Motor neuron (in vitro differentiated cells): ENCODE measurements around the gene KIAA0319L. TPM values are rescaled to one million over a fixed set of nuclear protein-coding genes. Genes with fewer than 3 reads are reported as not detected.

Experiments used
- ATAC-seq, 8 experiments: fragments of 200-7000 bp; cut with Tn5 transposase; replicated peaks in 6 of 8; 2 replicates each; pipeline ENCODE4 v1.8.0; 2021; ENCODE audit warnings: mild to moderate bottlenecking in 8 of 8, moderate library complexity in 8 of 8
- H3K27ac ChIP-seq, 2 donors: fragments of 250-450 bp; sonication (Bioruptor Pico); 2 replicates each; pipeline ENCODE4 v1.9.0; 2021; ENCODE audit warnings: antibody characterized with exemption in 2 of 2, mild to moderate bottlenecking in 2 of 2, moderate library complexity in 1 of 2
- H3K4me1 ChIP-seq, 2 donors: fragments of 250-450 bp; sonication (Bioruptor Pico); replicated peaks in 1 of 2; 2 replicates each; pipeline ENCODE4 v1.6.1; 2021; ENCODE audit warnings: antibody characterized with exemption in 2 of 2, mild to moderate bottlenecking in 2 of 2, moderate library complexity in 1 of 2
- H3K4me3 ChIP-seq, 5 donors: fragments of 250-450 bp; sonication (Bioruptor Pico); 2 replicates each; pipeline ENCODE4 v1.9.0; 2021; ENCODE audit warnings: antibody characterized with exemption in 5 of 5, mild to moderate bottlenecking in 5 of 5, moderate library complexity in 4 of 5
- WGBS, 10 experiments: fragments of 450-650 bp; shearing (Covaris generic); methylation state at CpG; one replicate each; pipeline ENCODE4 v1.0.0; 2022; 5-methylcytosine and 5-hydroxymethylcytosine counted together
- in situ Hi-C, 9 experiments: fragments of 400-800 bp; cut with MboI; loops; one replicate each; pipeline ENCODE4 v1.15.0; 2021; ENCODE audit warnings: low sequenced_read_pairs in 9 of 9, low pct_unique_long_range_greater_than_20kb in 2 of 9; ENCODE audit not compliant: unreplicated experiment in 9 of 9
- total RNA-seq, 8 experiments: library from RNA; unstranded; fragments of 300-600 nt; gene quantifications; 2 replicates each; pipeline versions ENCODE4 v1.2.3 to v1.2.4, GENCODE V29; 2022

Gene KIAA0319L
- total RNA-seq = 10 to 100 TPM; 48.2 to 71.6 (median 58.0) TPM

GRCh38 chr1:35557118-35557610 lies at the start of gene KIAA0319L:
Gene KIAA0319L (minus strand): TSS chr1:35557403. CDS start chr1:35554491, 2,912 bp downstream.
- in situ Hi-C loops = loop anchor here in 2 of 9 experiments (25.0 kb wide), 1 partner anchor 155 kb away; the partner anchor contains the start of gene C1orf216 (in 2 of the 2)
- 2% methylated on average over 7 of the region's 39 CpGs; no CpG with 5 or more reads in 9 of the 10 experiments for WGBS, 10 experiments
- peak; percentile 81 to 91 (median 85) for ATAC-seq
- peaks cover 27 to 30% of the 10 kb centered on the region in 2 donors for H3K4me1 ChIP-seq
- peak within 1 kb of the TSS; percentile 68 to 93 (median 86) for H3K4me3 ChIP-seq
- H3K27ac ChIP-seq = peak within 1 kb of the TSS; percentile 98 to 99

- no peak for ATAC-seq
- in situ Hi-C loops = no loop called here
- WGBS, 10 experiments = 11 to 100% (median 75%) methylated on average over 1 to 4 of the region's 4 CpGs; no CpG with 5 or more reads in 1 of the 10 experiments
- peaks cover 0 to 5% of the 10 kb centered on the region in 2 donors for H3K4me1 ChIP-seq
- no peak overlapping the region for H3K27ac ChIP-seq
- H3K4me3 ChIP-seq = no peak overlapping the region
These were observed 48.6 kb upstream of the KIAA0319L start for GRCh38 chr1:35605867-35606182.

GRCh38 chr1:35605071-35605866 lies 48.1 kb upstream of the KIAA0319L start:
- no peak overlapping the region for H3K4me3 ChIP-seq
- H3K4me1 ChIP-seq = peaks cover 0 to 5% of the 10 kb centered on the region in 2 donors
- in situ Hi-C loops = no loop called here
- no peak overlapping the region for H3K27ac ChIP-seq
- no peak for ATAC-seq
- WGBS, 10 experiments = 50 to 93% (median 71%) methylated on average over 1 to 6 of the region's 6 CpGs

GRCh38 chr1:35603941-35604340 lies 46.7 kb upstream of the KIAA0319L start:
- ATAC-seq = no peak
- WGBS, 10 experiments = 82 to 100% (median 93%) methylated on average over 1 to 4 of the region's 4 CpGs
- in situ Hi-C loops = no loop called here
- Histone ChIP-seq H3K4me3 (no peak overlapping the region), H3K4me1 (peaks cover 0 to 5% of the 10 kb centered on the region in 2 donors), H3K27ac (no peak overlapping the region)

DNA sequence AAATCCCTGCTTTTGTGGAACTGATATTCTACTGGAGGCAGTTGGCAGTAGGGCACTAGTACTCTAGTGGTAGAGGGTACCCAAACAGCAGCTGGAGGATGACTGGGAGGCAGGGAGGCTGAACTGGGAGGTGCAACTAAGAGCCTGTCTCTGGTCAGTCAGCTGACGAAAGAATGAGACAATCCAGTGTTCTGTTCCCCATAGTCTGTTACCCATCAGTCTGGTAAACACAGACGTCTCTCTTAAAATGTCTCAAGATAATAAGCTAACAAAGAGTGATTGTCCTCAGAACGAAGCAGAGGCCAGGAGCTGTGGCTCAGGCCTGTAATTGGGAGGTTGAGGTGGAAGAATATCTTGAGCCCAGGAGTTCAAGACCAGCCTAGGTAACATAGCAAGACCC lies 46.3 kb upstream of the KIAA0319L start:
- no peak for ATAC-seq
- no peak overlapping the region for H3K4me3 ChIP-seq
- peaks cover 0 to 5% of the 10 kb centered on the region in 2 donors for H3K4me1 ChIP-seq
- 80 to 100% (median 93%) methylated on average over 1 to 3 of the region's 3 CpGs; no CpG with 5 or more reads in 4 of the 10 experiments for WGBS, 10 experiments
- no peak overlapping the region for H3K27ac ChIP-seq
- in situ Hi-C loops = no loop called here

- H3K4me3 ChIP-seq = no peak overlapping the region
- peak in 1 of 8 experiments; percentile 39 for ATAC-seq
- H3K4me1 ChIP-seq = peaks cover 0 to 4% of the 10 kb centered on the region in 2 donors
- in situ Hi-C loops = no loop called here
- WGBS, 10 experiments = 79 to 100% (median 91%) methylated on average over 1 to 3 of the region's 3 CpGs; no CpG with 5 or more reads in 2 of the 10 experiments
- no peak overlapping the region for H3K27ac ChIP-seq
These were observed 43.4 kb upstream of the KIAA0319L start for GRCh38 chr1:35600593-35600992.

GRCh38 chr1:35599411-35599810 lies 42.2 kb upstream of the KIAA0319L start:
- Histone ChIP-seq H3K4me1 (no peaks in the 10 kb centered on the region), H3K4me3 (no peak overlapping the region), H3K27ac (no peak overlapping the region)
- ATAC-seq = peak in 1 of 8 experiments; percentile 3
- 72 to 100% (median 95%) methylated on average over 1 to 3 of the region's 3 CpGs for WGBS, 10 experiments
- in situ Hi-C loops = no loop called here

DNA sequence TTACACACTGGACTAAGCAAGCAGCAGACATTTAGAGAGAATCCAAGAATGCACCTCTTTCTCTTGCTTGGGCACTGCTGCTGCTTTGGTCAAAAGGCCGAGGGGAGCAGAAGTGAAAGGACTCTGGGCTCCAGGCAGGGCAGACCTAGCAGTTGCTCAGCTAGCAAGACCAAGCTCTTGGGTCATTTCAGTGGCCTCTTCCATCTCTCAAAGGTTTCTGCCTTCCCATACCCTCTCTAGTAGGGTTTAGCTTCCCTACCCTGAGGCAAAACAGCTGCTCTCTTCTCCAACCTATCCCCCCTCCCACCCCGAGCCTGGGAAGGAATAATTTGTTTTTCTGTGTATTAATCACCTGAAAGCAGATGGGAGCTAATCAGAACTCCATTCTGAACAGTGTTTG lies 41.7 kb upstream of the KIAA0319L start:
- WGBS, 10 experiments = 20 to 100% (median 58%) methylated on average over 1 to 2 of the region's 2 CpGs; no CpG with 5 or more reads in 4 of the 10 experiments
- peak in 3 of 8 experiments; percentile 48 to 79 (median 68) for ATAC-seq
- no peak overlapping the region for H3K4me3 ChIP-seq
- H3K4me1 ChIP-seq = no peaks in the 10 kb centered on the region
- H3K27ac ChIP-seq = no peak overlapping the region
- in situ Hi-C loops = no loop called here

GRCh38 chr1:35597870-35598269 lies 40.7 kb upstream of the KIAA0319L start:
- in situ Hi-C loops = no loop called here
- Histone ChIP-seq H3K4me3 (no peak overlapping the region), H3K4me1 (peaks cover 0 to 6% of the 10 kb centered on the region in 2 donors), H3K27ac (no peak overlapping the region)
- ATAC-seq = peak in 1 of 8 experiments; percentile 11
- 57 to 96% (median 87%) methylated on average over 2 to 5 of the region's 5 CpGs; no CpG with 5 or more reads in 3 of the 10 experiments for WGBS, 10 experiments

GRCh38 chr1:35595684-35596083 lies 38.5 kb upstream of the KIAA0319L start:
- H3K27ac ChIP-seq = no peak overlapping the region
- WGBS, 10 experiments = 77 to 100% (median 94%) methylated on average over 3 to 7 of the region's 7 CpGs; no CpG with 5 or more reads in 2 of the 10 experiments
- ATAC-seq = peak in 2 of 8 experiments; percentile 10 to 22
- H3K4me3 ChIP-seq = no peak overlapping the region
- in situ Hi-C loops = no loop called here
- peaks cover 0 to 6% of the 10 kb centered on the region in 2 donors for H3K4me1 ChIP-seq

GRCh38 chr1:35594005-35594760 lies 37.0 kb upstream of the KIAA0319L start:
- H3K4me3 ChIP-seq = no peak overlapping the region
- in situ Hi-C loops = no loop called here
- peaks cover 0 to 6% of the 10 kb centered on the region in 2 donors for H3K4me1 ChIP-seq
- ATAC-seq = no peak
- no peak overlapping the region for H3K27ac ChIP-seq
- WGBS, 10 experiments = 80 to 100% (median 92%) methylated on average over 1 to 9 of the region's 9 CpGs; no CpG with 5 or more reads in 3 of the 10 experiments

- no peak overlapping the region for H3K4me3 ChIP-seq
- in situ Hi-C loops = no loop called here
- H3K27ac ChIP-seq = no peak overlapping the region
- H3K4me1 ChIP-seq = peaks cover 0 to 6% of the 10 kb centered on the region in 2 donors
- whole genome bisulfite sequencing, 10 experiments = 46 to 100% (median 92%) methylated on average over 1 to 8 of the region's 8 CpGs; no CpG with 5 or more reads in 4 of the 10 experiments
- ATAC-seq = peak in 2 of 8 experiments; percentile 10 to 30
These were observed 36.0 kb upstream of the KIAA0319L start for GRCh38 chr1:35592991-35593769.
